Lower leg skin (tissue), 3 donors: ENCODE results near the gene KIT.

Source experiments
- CTCF ChIP-seq, 3 donors: fragments of 450-650 bp; IDR thresholded peaks; one replicate each; pipeline ENCODE4 v1.5.1; 2016; ENCODE audit warnings: antibody characterized with exemption in 3 of 3, mild to moderate bottlenecking in 3 of 3, moderate library complexity in 2 of 3
- POLR2A ChIP-seq, 2 donors: fragments of 450-650 bp; IDR thresholded peaks; one replicate each; pipeline ENCODE4 v1.6.1; 2016 to 2017; ENCODE audit warnings: antibody characterized with exemption in 2 of 2, mild to moderate bottlenecking in 1 of 2, moderate library complexity in 1 of 2

- no peak for TF ChIP-seq POLR2A (IDR thresholded peaks at IDR 0.05)
- TF ChIP-seq CTCF (IDR thresholded peaks at IDR 0.05), result no peak
These were observed 4.4 kb downstream of the KIT start for GRCh38 chr4:54662123-54662522.
